ENCODE data around the gene POC1B.

POC1B gene

DNA sequence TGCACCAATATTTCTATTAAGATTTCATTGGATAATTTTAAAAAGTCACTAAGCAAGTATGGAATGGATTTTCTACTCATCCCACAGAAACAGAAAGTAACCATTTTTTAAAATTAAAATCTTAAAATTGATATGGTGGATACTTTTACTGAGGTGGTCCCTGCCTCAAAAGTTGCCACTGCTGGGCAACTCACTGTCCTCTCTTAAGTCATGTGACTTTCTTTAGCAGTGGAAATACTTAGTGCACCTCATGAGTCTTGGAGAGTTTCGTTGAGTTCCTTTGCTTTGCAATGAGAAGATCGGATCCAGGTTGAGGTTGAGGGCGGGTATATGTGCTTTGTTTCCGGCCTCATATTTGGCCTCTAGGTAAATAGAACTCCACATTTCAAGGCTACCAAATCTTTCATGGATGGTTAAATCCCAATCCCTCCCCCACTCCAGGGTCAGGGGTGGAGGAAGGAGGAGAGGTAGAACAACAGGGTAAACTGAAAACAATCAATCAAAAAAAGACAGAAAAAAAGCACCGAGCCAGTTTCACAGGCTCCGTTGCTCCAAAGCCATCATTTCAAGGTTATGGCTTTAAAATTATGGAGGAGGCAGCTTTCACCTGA lies 134.0 kb downstream of the POC1B start:
- no peak for DNase-seq (ENCODE audit: low read depth)
- TF ChIP-seq, protein P1, sequence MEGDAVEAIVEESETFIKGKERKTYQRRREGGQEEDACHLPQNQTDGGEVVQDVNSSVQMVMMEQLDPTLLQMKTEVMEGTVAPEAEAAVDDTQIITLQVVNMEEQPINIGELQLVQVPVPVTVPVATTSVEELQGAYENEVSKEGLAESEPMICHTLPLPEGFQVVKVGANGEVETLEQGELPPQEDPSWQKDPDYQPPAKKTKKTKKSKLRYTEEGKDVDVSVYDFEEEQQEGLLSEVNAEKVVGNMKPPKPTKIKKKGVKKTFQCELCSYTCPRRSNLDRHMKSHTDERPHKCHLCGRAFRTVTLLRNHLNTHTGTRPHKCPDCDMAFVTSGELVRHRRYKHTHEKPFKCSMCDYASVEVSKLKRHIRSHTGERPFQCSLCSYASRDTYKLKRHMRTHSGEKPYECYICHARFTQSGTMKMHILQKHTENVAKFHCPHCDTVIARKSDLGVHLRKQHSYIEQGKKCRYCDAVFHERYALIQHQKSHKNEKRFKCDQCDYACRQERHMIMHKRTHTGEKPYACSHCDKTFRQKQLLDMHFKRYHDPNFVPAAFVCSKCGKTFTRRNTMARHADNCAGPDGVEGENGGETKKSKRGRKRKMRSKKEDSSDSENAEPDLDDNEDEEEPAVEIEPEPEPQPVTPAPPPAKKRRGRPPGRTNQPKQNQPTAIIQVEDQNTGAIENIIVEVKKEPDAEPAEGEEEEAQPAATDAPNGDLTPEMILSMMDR (conservative IDR thresholded peaks at IDR 0.05; ENCODE audit: low read depth, low read length): no peak
- H3K4me3 ChIP-seq (ENCODE audit: low read length): no peak overlapping the region

GRCh38 chr12:89390802-89391673 lies 134.8 kb downstream of the POC1B start:
- DNase-seq (ENCODE audit: low read depth): no peak
- TF ChIP-seq, protein P1 (conservative IDR thresholded peaks at IDR 0.05; ENCODE audit: low read depth, low read length): no peak

GRCh38 chr12:89389755-89390661 lies 135.8 kb downstream of the POC1B start:
- no peak for DNase-seq (ENCODE audit: low read depth)
- H3K4me3 ChIP-seq (ENCODE audit: low read length): no peak overlapping the region
- TF ChIP-seq, protein P1 (conservative IDR thresholded peaks at IDR 0.05; ENCODE audit: low read depth, low read length): no peak

More at GRCh38 chr12:89390802-89391673, 134.8 kb downstream of the POC1B start:
- H3K4me3 ChIP-seq (ENCODE audit: low read length): no peak overlapping the region

DNA sequence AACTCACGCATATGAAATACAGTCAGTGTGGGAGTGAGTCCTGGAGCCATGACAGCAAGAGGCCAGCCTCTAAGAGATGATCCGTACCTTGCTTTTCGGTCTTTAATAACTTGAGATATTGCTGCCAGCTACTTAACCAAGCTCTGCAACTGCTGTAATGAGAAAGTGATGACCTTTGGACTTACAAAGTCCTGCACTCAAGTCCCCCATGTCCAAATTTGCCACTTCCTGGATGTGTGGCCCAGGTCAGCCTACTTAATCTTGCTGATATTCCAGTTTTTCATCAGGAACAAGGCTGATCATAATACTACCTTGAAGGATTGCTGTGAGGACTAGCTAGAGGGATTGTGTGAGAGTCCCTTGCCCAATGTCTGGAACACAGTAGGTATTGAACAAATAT lies 139.7 kb downstream of the POC1B start:
- TF ChIP-seq, protein P1 (conservative IDR thresholded peaks at IDR 0.05; ENCODE audit: low read depth, low read length): no peak
- no peak overlapping the region for H3K4me3 ChIP-seq (ENCODE audit: low read length)
- DNase-seq (ENCODE audit: low read depth): no peak

DNA sequence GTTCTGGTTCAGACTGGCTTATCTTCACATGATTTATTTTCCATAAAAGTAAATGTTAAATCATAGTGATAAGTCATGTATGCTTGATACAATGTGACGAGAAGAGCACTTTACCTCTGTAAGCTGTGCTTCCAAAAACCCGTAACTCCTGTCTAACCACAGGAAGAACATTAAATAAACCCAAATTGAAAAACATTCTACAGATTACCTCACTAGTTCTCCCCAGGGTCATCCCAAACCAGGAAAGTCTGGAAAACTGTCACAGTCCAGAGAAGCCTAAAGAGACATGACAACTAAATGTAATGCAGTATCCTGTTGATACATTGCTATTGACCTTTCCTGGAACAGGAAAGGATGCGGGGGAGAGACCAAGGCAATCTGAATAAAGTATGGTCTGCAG lies 141.0 kb downstream of the POC1B start:
- TF ChIP-seq, protein P1 (conservative IDR thresholded peaks at IDR 0.05; ENCODE audit: low read depth, low read length): no peak
- no peak overlapping the region for H3K4me3 ChIP-seq (ENCODE audit: low read length)
- no peak for DNase-seq (ENCODE audit: low read depth)

- DNase-seq (ENCODE audit: low read depth): no peak
- TF ChIP-seq, protein P1 (conservative IDR thresholded peaks at IDR 0.05; ENCODE audit: low read depth, low read length): no peak
- H3K4me3 ChIP-seq (ENCODE audit: low read length): no peak overlapping the region
Measured at GRCh38 chr12:89384050-89384758, 141.6 kb downstream of the POC1B start.
